ENCODE results near the gene LIPE.
"Not testable (repeated sequence)": the region's sequence is repeated elsewhere in the genome, so short reads cannot be mapped to it uniquely, and the experiment has no call there.

LIPE gene

GRCh38 chr19:42466521-42467182, 39.5 kb upstream of the LIPE start:
- ATAC-seq, result peak; percentile 36
- no peak for TF ChIP-seq ESRRG (CRISPR knock-in tag; IDR thresholded peaks at IDR 0.05)
- no peak for TF ChIP-seq POU6F1 (CRISPR knock-in tag; IDR thresholded peaks at IDR 0.05; ENCODE audit: borderline replicate concordance, low read depth)

- ATAC-seq, result no peak
- TF ChIP-seq ESRRG (CRISPR knock-in tag; IDR thresholded peaks at IDR 0.05) (no peak), CREB5 (CRISPR knock-in tag; IDR thresholded peaks at IDR 0.05; ENCODE audit: low read depth) (no peak), ZC3H10 (CRISPR knock-in tag; IDR thresholded peaks at IDR 0.05) (no peak), ZNF565 (CRISPR knock-in tag; conservative IDR thresholded peaks at IDR 0.05; ENCODE audit: low read depth) (no peak), TOX (CRISPR knock-in tag; IDR thresholded peaks at IDR 0.05; ENCODE audit: borderline replicate concordance) (no peak), ZNF8 (CRISPR knock-in tag; IDR thresholded peaks at IDR 0.05) (no peak), TCF4 (CRISPR knock-in tag; IDR thresholded peaks at IDR 0.05; ENCODE audit: borderline replicate concordance) (no peak), GLIS3 (CRISPR knock-in tag; IDR thresholded peaks at IDR 0.05) (no peak), CSRNP3 (CRISPR knock-in tag; IDR thresholded peaks at IDR 0.05) (no peak), CSDC2 (CRISPR knock-in tag; IDR thresholded peaks at IDR 0.05) (no peak), ARNTL (CRISPR knock-in tag; IDR thresholded peaks at IDR 0.05; ENCODE audit: borderline replicate concordance, low read depth) (no peak), PPARA (CRISPR knock-in tag; IDR thresholded peaks at IDR 0.05; ENCODE audit: borderline replicate concordance) (no peak), RARB (CRISPR knock-in tag; IDR thresholded peaks at IDR 0.05) (no peak)
These were observed 38.7 kb upstream of the LIPE start for GRCh38 chr19:42465827-42466280.

GRCh38 chr19:42461700-42462324, 34.6 kb upstream of the LIPE start:
- TF ChIP-seq ZNF70 (CRISPR knock-in tag; IDR thresholded peaks at IDR 0.05), result no peak
- no peak for TF ChIP-seq TCF4 (CRISPR knock-in tag; IDR thresholded peaks at IDR 0.05; ENCODE audit: borderline replicate concordance)
- TF ChIP-seq OSR1 (CRISPR knock-in tag; IDR thresholded peaks at IDR 0.05), result no peak
- no peak for TF ChIP-seq ESRRG (CRISPR knock-in tag; IDR thresholded peaks at IDR 0.05)
- no peak for TF ChIP-seq TOX (CRISPR knock-in tag; IDR thresholded peaks at IDR 0.05; ENCODE audit: borderline replicate concordance)
- TF ChIP-seq PATZ1 (CRISPR knock-in tag; IDR thresholded peaks at IDR 0.05; ENCODE audit: borderline replicate concordance), result no peak
- TF ChIP-seq ZNF8 (CRISPR knock-in tag; IDR thresholded peaks at IDR 0.05), result no peak
- no peak for TF ChIP-seq RARB (CRISPR knock-in tag; IDR thresholded peaks at IDR 0.05)
- TF ChIP-seq ZNF565 (CRISPR knock-in tag; conservative IDR thresholded peaks at IDR 0.05; ENCODE audit: low read depth), result no peak
- no peak for ATAC-seq

GRCh38 chr19:42461231-42461630, 34.0 kb upstream of the LIPE start:
- not testable (repeated sequence) for ATAC-seq

GRCh38 chr19:42459926-42460325, 32.7 kb upstream of the LIPE start:
- no peak for ATAC-seq
- no peak for TF ChIP-seq CREB5 (CRISPR knock-in tag; IDR thresholded peaks at IDR 0.05; ENCODE audit: low read depth)
- no peak for TF ChIP-seq ZFP30 (CRISPR knock-in tag; IDR thresholded peaks at IDR 0.05)
- no peak for TF ChIP-seq RARB (CRISPR knock-in tag; IDR thresholded peaks at IDR 0.05)
- no peak for TF ChIP-seq PPARA (CRISPR knock-in tag; IDR thresholded peaks at IDR 0.05; ENCODE audit: borderline replicate concordance)
- no peak for TF ChIP-seq PATZ1 (CRISPR knock-in tag; IDR thresholded peaks at IDR 0.05; ENCODE audit: borderline replicate concordance)
- no peak for TF ChIP-seq ISL1 (CRISPR knock-in tag; IDR thresholded peaks at IDR 0.05)
- TF ChIP-seq ZFP3 (CRISPR knock-in tag; IDR thresholded peaks at IDR 0.05), result no peak
- TF ChIP-seq ZNF70 (CRISPR knock-in tag; IDR thresholded peaks at IDR 0.05), result no peak
- no peak for TF ChIP-seq CSRNP3 (CRISPR knock-in tag; IDR thresholded peaks at IDR 0.05)
